GM06990 (cell line): ENCODE data around the gene SLC9B1.

ENCODE experiments used
- DNase-seq: peaks from one replicate; pipeline ENCODE4 v3.0.0-alpha.2; 2011; ENCODE audit not compliant: insufficient read length; ENCODE audit errors: extremely low read depth
- H3K27me3 ChIP-seq: replicated peaks from 2 replicates; pipeline ENCODE4 v1.6.0; 2011; ENCODE audit warnings: low read length; ENCODE audit not compliant: control insufficient read depth, insufficient read depth
- H3K36me3 ChIP-seq: 2 replicates; pipeline ENCODE4 v1.5.1; 2011; ENCODE audit warnings: low read length; ENCODE audit not compliant: control insufficient read depth, insufficient read depth
- H3K4me3 ChIP-seq: replicated peaks from 2 replicates; pipeline ENCODE4 v1.5.1; 2011; ENCODE audit warnings: low read depth, mild to moderate bottlenecking, control low read depth, low read length
- CTCF ChIP-seq: IDR thresholded peaks from 2 replicates; pipeline ENCODE4 v1.5.1; 2011; ENCODE audit warnings: low read length, control low read depth, mild to moderate bottlenecking, inconsistent platforms; ENCODE audit not compliant: insufficient read depth, poor library complexity, severe bottlenecking

Gene SLC9B1

GRCh38 chr4:103052145-103052544, 32.6 kb upstream of the SLC9B1 start:
- no peak for DNase-seq
- Histone ChIP-seq H3K4me3 (no peak overlapping the region), H3K27me3 (no peaks in the 10 kb centered on the region), H3K36me3 (peaks cover 2% of the 10 kb centered on the region)
- TF ChIP-seq CTCF = no peak

GRCh38 chr4:103050736-103051436, 31.4 kb upstream of the SLC9B1 start:
- no peak for DNase-seq
- no peak overlapping the region for H3K4me3 ChIP-seq
- no peak for TF ChIP-seq CTCF
- H3K27me3 ChIP-seq = no peaks in the 10 kb centered on the region
- H3K36me3 ChIP-seq = peaks cover 2% of the 10 kb centered on the region

GRCh38 chr4:103046416-103047290, 27.1 kb upstream of the SLC9B1 start:
- peaks cover 2% of the 10 kb centered on the region for H3K36me3 ChIP-seq
- H3K4me3 ChIP-seq = no peak overlapping the region
- H3K27me3 ChIP-seq = no peaks in the 10 kb centered on the region
- peak; percentile 8 for DNase-seq
- TF ChIP-seq CTCF = peak; percentile 85

GRCh38 chr4:103044183-103044582, 24.7 kb upstream of the SLC9B1 start:
- no peak for TF ChIP-seq CTCF
- H3K27me3 ChIP-seq = no peaks in the 10 kb centered on the region
- DNase-seq = no peak
- peaks cover 2% of the 10 kb centered on the region for H3K36me3 ChIP-seq
- no peak overlapping the region for H3K4me3 ChIP-seq

GRCh38 chr4:103036169-103036568, 16.7 kb upstream of the SLC9B1 start:
- no peak overlapping the region for H3K4me3 ChIP-seq
- DNase-seq = no peak
- H3K27me3 ChIP-seq = no peaks in the 10 kb centered on the region
- no peaks in the 10 kb centered on the region for H3K36me3 ChIP-seq
- no peak for TF ChIP-seq CTCF
